SU-DHL-6 (cell line): ENCODE data around the gene ADCYAP1R1.

Experiments
- H2AFZ ChIP-seq: fragments of 200-600 bp; sonication (generic); 2 replicates; pipeline ENCODE4 v1.6.1; 2014; ENCODE audit warnings: low read depth, mild to moderate bottlenecking, moderate library complexity, mixed read lengths, antibody characterized with exemption, low read length; ENCODE audit not compliant: severe bottlenecking
- H3F3A ChIP-seq: fragments of 200-600 bp; shearing (Covaris generic); 2 replicates; pipeline ENCODE4 v1.6.0; 2016; ENCODE audit warnings: antibody characterized with exemption, mild to moderate bottlenecking; ENCODE audit not compliant: insufficient read depth
- H3K27ac ChIP-seq: fragments of 200-600 bp; sonication (generic); 2 replicates; pipeline ENCODE4 v1.5.1; 2016; ENCODE audit warnings: low read depth, mild to moderate bottlenecking, low read length, moderate library complexity, mixed read lengths
- H3K27me3 ChIP-seq: fragments of 200-600 bp; sonication (generic), shearing (Covaris generic); 2 replicates; pipeline ENCODE4 v1.6.0; 2014; ENCODE audit warnings: mild to moderate bottlenecking, low read length
- H3K36me3 ChIP-seq: fragments of 200-600 bp; sonication (generic); 2 replicates; pipeline ENCODE4 v1.6.1; 2014; ENCODE audit warnings: mild to moderate bottlenecking, low read length, mixed read lengths
- H3K4me2 ChIP-seq: fragments of 300-600, 200-600 bp; shearing (Covaris generic), sonication (generic); 2 replicates; pipeline ENCODE4 v1.6.0; 2014; ENCODE audit warnings: low read length, low read depth, mild to moderate bottlenecking; ENCODE audit not compliant: poor library complexity, severe bottlenecking
- H3K4me3 ChIP-seq: fragments of 200-600 bp; sonication (generic); 2 replicates; pipeline ENCODE4 v1.5.1; 2014; ENCODE audit warnings: antibody characterized with exemption, low read length, mild to moderate bottlenecking, mixed read lengths; ENCODE audit not compliant: insufficient read depth, poor library complexity, severe bottlenecking
- H3K79me2 ChIP-seq: fragments of 200-600 bp; sonication (generic); 2 replicates; pipeline ENCODE4 v1.6.1; 2014; ENCODE audit warnings: mild to moderate bottlenecking, low read length, moderate library complexity; ENCODE audit not compliant: insufficient read depth
- H3K9ac ChIP-seq: fragments of 200-600 bp; sonication (generic); 2 replicates; pipeline ENCODE4 v1.7.0; 2014; ENCODE audit warnings: mild to moderate bottlenecking, low read length
- H3K9me2 ChIP-seq: fragments of 200-600 bp; sonication (generic); replicated peaks from 2 replicates; pipeline ENCODE4 v1.6.1; 2014; ENCODE audit warnings: low read length; ENCODE audit not compliant: insufficient read depth
- H3K9me3 ChIP-seq: fragments of 200-600 bp; sonication (generic); 2 replicates; pipeline ENCODE4 v1.6.1; 2014; ENCODE audit warnings: low read length, mixed read lengths; ENCODE audit not compliant: insufficient read depth
- H4K20me1 ChIP-seq: fragments of 200-600 bp; sonication (generic); 2 replicates; pipeline ENCODE4 v1.6.1; 2014; ENCODE audit warnings: low read depth, mild to moderate bottlenecking, antibody characterized with exemption, low read length, moderate library complexity, mixed read lengths
- EZH2phosphoT487 ChIP-seq: fragments of 200-600 bp; sonication (generic), shearing (Covaris generic); conservative IDR thresholded peaks from 2 replicates; pipeline ENCODE4 v1.6.1; 2018; ENCODE audit warnings: mild to moderate bottlenecking, antibody characterized with exemption, low read length, moderate library complexity, mixed read lengths
- TF ChIP-seq, protein P1 (sequence below): fragments of 200-600 bp; sonication (generic); IDR thresholded peaks from one replicate; pipeline ENCODE4 v1.5.1; 2017; ENCODE audit warnings: antibody characterized with exemption, mild to moderate bottlenecking, low read length, moderate library complexity; ENCODE audit not compliant: insufficient read depth, poor library complexity, severe bottlenecking

Gene ADCYAP1R1

DNA sequence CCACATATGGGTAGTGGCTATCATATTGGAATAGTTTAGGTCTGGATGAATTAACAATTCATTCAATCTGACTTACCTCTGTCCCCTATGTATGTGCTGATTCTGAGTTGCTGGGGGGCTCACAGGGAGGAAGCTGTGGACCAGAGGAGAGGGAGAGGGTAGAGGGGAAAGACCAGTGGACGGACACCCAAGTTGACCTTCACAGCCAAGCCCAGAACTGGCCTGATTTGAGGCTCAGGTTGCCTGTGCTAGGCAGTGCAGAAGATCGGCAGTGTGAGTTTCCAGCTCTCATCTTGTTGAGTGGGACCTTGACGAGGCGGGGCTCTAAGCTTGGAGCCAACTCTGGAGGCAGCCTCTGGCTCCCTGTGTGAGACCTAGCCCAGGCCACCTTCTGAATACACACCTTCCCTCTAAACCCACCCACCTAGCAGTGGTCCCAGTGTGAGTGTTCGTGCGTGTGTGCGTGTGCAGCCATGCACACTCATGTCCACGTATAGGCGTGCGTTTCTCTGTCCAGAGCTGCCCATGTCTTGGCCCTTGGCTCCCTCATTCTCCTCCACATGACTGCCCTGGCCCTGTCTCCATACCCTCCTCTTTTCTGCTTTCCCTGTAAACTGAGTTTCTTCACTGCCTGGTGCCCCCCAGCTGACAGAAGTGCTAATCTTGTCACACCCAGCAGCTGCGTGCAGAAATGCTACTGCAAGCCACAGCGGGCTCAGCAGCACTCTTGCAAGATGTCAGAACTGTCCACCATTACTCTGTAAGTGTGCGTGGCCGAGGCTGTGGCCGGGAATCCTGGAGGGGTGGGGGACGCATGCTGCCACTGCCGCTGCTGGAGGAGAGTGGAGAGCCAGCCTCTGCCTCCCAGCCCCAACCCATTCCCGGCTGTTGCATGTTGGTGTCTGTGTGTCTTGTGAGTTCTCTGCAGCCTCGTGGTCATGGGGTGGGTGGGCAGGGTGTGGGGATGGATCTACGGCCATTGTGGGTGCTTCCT is 47.6 kb downstream of the ADCYAP1R1 start:
- no peak overlapping the region for H3K9ac ChIP-seq
- TF ChIP-seq, protein P1, sequence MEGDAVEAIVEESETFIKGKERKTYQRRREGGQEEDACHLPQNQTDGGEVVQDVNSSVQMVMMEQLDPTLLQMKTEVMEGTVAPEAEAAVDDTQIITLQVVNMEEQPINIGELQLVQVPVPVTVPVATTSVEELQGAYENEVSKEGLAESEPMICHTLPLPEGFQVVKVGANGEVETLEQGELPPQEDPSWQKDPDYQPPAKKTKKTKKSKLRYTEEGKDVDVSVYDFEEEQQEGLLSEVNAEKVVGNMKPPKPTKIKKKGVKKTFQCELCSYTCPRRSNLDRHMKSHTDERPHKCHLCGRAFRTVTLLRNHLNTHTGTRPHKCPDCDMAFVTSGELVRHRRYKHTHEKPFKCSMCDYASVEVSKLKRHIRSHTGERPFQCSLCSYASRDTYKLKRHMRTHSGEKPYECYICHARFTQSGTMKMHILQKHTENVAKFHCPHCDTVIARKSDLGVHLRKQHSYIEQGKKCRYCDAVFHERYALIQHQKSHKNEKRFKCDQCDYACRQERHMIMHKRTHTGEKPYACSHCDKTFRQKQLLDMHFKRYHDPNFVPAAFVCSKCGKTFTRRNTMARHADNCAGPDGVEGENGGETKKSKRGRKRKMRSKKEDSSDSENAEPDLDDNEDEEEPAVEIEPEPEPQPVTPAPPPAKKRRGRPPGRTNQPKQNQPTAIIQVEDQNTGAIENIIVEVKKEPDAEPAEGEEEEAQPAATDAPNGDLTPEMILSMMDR: no peak
- no peak for TF ChIP-seq EZH2phosphoT487
- H3K4me3 ChIP-seq: no peak overlapping the region
- no peaks in the 10 kb centered on the region for H3K9me3 ChIP-seq
- H3K36me3 ChIP-seq: no peaks in the 10 kb centered on the region
- H3K4me2 ChIP-seq: no peak overlapping the region
- H2AFZ ChIP-seq: no peak overlapping the region
- no peaks in the 10 kb centered on the region for H3K9me2 ChIP-seq
- H3K27me3 ChIP-seq: no peaks in the 10 kb centered on the region
- no peaks in the 10 kb centered on the region for H3K79me2 ChIP-seq
- no peaks in the 10 kb centered on the region for H3F3A ChIP-seq
- H4K20me1 ChIP-seq: no peaks in the 10 kb centered on the region
- no peak overlapping the region for H3K27ac ChIP-seq

DNA sequence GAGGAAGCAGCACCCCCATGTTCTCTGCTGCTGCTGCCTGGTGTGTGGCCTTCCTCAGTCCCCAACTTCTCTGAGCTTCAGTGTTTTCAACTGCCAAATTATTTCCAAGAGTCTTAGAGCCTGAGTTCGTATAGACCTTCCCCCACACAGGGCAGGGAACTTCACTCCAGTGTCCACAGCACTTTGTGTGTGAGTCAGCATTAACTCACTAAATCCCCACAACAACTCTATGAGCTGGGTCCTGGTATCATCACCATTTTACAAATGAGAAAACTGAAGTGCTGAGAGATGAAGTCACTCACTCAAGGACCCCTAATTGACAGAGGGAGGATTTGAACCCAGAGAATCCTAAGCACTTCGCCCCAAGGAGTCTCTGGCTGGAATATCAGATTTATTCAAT is 48.3 kb downstream of the ADCYAP1R1 start:
- Histone ChIP-seq H3F3A (no peaks in the 10 kb centered on the region), H3K36me3 (no peaks in the 10 kb centered on the region), H3K79me2 (no peaks in the 10 kb centered on the region), H3K9me3 (no peaks in the 10 kb centered on the region), H3K4me2 (no peak overlapping the region), H3K27me3 (no peaks in the 10 kb centered on the region), H3K4me3 (no peak overlapping the region), H3K9me2 (no peaks in the 10 kb centered on the region), H4K20me1 (no peaks in the 10 kb centered on the region), H3K27ac (no peak overlapping the region), H3K9ac (no peak overlapping the region), H2AFZ (no peak overlapping the region)
- TF ChIP-seq EZH2phosphoT487: no peak
- TF ChIP-seq, protein P1: no peak

DNA sequence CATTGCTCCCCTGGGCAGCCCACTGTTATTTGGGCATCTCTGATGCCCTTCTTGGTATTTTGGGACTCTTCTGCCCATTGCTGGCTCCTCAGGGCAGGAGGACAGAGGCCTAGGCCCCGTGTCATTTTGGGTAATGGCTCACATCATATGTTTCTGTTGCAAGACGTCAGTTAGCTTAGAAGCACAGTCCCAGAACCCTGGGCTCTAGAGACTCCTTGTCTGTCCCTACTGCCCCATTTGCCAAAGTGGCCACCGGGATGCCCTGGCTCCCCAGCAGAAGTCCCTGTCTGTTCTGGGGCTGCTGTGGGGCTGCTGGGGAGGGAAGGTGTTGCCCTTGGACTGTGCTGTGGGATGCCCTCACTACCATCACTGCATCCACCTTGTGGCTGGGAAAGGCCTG is 48.8 kb downstream of the ADCYAP1R1 start:
- Histone ChIP-seq H3K27me3 (no peaks in the 10 kb centered on the region), H3K9me2 (no peaks in the 10 kb centered on the region), H3K9me3 (no peaks in the 10 kb centered on the region), H4K20me1 (no peaks in the 10 kb centered on the region), H3K27ac (no peak overlapping the region), H3K36me3 (no peaks in the 10 kb centered on the region), H2AFZ (no peak overlapping the region), H3K4me3 (no peak overlapping the region), H3K4me2 (no peak overlapping the region), H3F3A (no peaks in the 10 kb centered on the region), H3K9ac (no peak overlapping the region), H3K79me2 (no peaks in the 10 kb centered on the region)
- no peak for TF ChIP-seq EZH2phosphoT487
- TF ChIP-seq, protein P1: no peak
